Uterus (tissue), 4 donors: ENCODE data around the gene PODXL. TPM values are rescaled to one million over a fixed set of nuclear protein-coding genes. Genes with fewer than 3 reads are reported as not detected.

ENCODE experiments used
- DNase-seq, 2 donors: peaks; one replicate each; pipeline ENCODE4 v3.0.0-alpha.2; 2019 to 2020
- H3K27ac ChIP-seq, 2 donors: fragments of 200-600 bp; sonication (generic); 1 replicate in 1 of 2; 2 replicates in 1 of 2; pipeline ENCODE4 v1.5.1; 2016 to 2018
- H3K27me3 ChIP-seq, 2 donors: fragments of 200-600 bp; sonication (generic); one replicate each; pipeline ENCODE4 v1.5.1; 2018 to 2019; ENCODE audit warnings: control low read depth in 1 of 2
- H3K36me3 ChIP-seq, 2 donors: fragments of 200-600 bp; sonication (generic); one replicate each; pipeline ENCODE4 v1.5.1; 2019; ENCODE audit warnings: control low read depth in 1 of 2
- H3K4me1 ChIP-seq, 2 donors: fragments of 200-600 bp; sonication (generic); one replicate each; pipeline ENCODE4 v1.5.1; 2018 to 2019; ENCODE audit warnings: control low read depth in 1 of 2
- H3K4me3 ChIP-seq, 2 donors: fragments of 200-600 bp; sonication (generic); 1 replicate in 1 of 2; 2 replicates in 1 of 2; pipeline ENCODE4 v1.5.1; 2018 to 2019; ENCODE audit warnings: mild to moderate bottlenecking in 1 of 2
- H3K9me3 ChIP-seq, 2 donors: fragments of 200-600 bp; sonication (generic); one replicate each; pipeline ENCODE4 v1.5.1; 2019; ENCODE audit warnings: control low read depth in 1 of 2
- POLR2A ChIP-seq, 2 donors: fragments of 450-650 bp; IDR thresholded peaks; one replicate each; pipeline ENCODE4 v1.6.1; 2016; ENCODE audit warnings: antibody characterized with exemption in 2 of 2, mild to moderate bottlenecking in 1 of 2, moderate library complexity in 1 of 2
- intact Hi-C: fragments of 100-400 bp; cut with DNase I; formaldehyde crosslinking; loops from one replicate; pipeline ENCODE4 v1.15.1; 2023; ENCODE audit warnings: low total_unique reads
- total RNA-seq, 4 donors: library from RNA; depleted of rRNA in 3 of 4; stranded (reverse); fragments of >200 nt in 3 of 4; gene quantifications; one replicate each; pipeline versions ENCODE4 v1.1.0 to v1.2.4, GENCODE V29; 2014 to 2023
- TF ChIP-seq, protein P1 (sequence below), 4 experiments: fragments of 200-600 bp in 2 of 4; fragments of 450-650 bp in 2 of 4; sonication (generic) in 2 of 4; IDR thresholded peaks; one replicate each; pipeline ENCODE4 v1.5.1; 2016 to 2019; ENCODE audit warnings: antibody characterized with exemption in 4 of 4, mild to moderate bottlenecking in 2 of 4, moderate library complexity in 1 of 4
- donor health status: DM: yes; HTN: yes; CAD: no.

PODXL gene
- total RNA-seq, 4 donors from 2014 or later, result 33.6 to 135 (median 36.1) TPM

DNA sequence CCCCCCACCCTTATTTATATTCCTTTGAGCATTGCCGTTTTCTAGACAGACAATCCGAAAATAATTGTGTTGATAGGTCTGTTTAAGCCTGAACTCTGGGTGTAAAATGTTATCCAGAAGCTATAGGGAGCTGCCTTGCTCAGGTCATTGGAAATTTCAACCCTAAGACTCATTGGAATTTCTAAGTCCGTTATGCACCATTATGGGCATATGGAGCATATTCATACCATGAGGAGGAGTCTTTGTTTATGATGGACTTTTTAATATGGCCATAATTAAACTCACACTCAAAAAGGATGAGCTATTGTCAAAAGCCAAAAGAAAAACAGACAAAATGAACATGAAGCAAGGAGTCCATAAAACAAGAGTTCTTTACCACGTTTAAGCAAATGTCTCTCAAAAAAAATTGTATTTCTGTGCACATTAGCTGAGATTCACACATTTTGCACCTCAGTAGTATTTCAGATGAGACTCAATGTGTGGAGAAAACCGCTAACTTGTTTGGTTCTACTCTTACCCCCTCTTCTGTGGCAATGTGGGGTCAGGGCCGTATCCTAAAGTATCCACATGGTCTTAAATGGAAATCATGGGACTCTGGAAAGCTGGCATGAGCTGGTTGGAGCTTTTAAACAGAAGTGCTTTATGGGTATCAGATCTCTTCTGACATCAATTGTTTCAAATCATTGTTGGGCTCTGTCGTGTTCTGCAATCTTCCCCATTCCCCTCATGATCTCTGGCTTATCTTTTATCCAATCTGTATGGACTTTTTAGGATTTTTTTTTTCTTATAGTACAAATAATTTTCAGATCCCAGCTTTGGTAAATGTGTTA, 60.5 kb downstream of the PODXL start:
- Histone ChIP-seq H3K4me1 (no peaks in the 10 kb centered on the region), H3K27ac (no peak overlapping the region), H3K27me3 (no peaks in the 10 kb centered on the region), H3K36me3 (no peaks in the 10 kb centered on the region), H3K4me3 (no peak overlapping the region), H3K9me3 (no peaks in the 10 kb centered on the region)
- DNase-seq, result no peak
- intact Hi-C loops, result no loop called here
- TF ChIP-seq, protein P1, sequence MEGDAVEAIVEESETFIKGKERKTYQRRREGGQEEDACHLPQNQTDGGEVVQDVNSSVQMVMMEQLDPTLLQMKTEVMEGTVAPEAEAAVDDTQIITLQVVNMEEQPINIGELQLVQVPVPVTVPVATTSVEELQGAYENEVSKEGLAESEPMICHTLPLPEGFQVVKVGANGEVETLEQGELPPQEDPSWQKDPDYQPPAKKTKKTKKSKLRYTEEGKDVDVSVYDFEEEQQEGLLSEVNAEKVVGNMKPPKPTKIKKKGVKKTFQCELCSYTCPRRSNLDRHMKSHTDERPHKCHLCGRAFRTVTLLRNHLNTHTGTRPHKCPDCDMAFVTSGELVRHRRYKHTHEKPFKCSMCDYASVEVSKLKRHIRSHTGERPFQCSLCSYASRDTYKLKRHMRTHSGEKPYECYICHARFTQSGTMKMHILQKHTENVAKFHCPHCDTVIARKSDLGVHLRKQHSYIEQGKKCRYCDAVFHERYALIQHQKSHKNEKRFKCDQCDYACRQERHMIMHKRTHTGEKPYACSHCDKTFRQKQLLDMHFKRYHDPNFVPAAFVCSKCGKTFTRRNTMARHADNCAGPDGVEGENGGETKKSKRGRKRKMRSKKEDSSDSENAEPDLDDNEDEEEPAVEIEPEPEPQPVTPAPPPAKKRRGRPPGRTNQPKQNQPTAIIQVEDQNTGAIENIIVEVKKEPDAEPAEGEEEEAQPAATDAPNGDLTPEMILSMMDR (IDR thresholded peaks at IDR 0.05), result no peak
- TF ChIP-seq POLR2A (IDR thresholded peaks at IDR 0.05), result no peak

DNA sequence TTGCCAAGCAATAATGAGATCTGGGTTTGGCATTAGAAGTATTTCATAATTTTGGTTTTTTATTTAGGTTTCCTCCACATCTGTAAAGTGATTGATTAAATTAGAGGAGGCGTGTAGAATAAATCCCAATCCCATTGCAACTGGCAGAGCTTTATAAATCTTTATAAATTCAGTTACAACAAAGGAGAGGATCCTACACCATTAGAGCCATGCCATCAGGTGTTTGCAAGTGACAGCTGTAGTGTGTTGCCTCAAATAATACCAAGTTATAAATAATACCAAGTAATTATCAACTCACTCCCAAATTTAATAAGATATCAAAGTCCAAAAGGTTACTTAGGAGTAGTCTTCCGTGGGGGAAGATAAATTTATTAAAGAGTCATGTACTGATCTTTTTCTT, 62.2 kb downstream of the PODXL start:
- intact Hi-C loops, result no loop called here
- TF ChIP-seq POLR2A (IDR thresholded peaks at IDR 0.05), result no peak
- TF ChIP-seq, protein P1 (IDR thresholded peaks at IDR 0.05), result no peak
- no peaks in the 10 kb centered on the region for H3K36me3 ChIP-seq
- no peaks in the 10 kb centered on the region for H3K9me3 ChIP-seq
- H3K4me1 ChIP-seq, result no peaks in the 10 kb centered on the region
- H3K27me3 ChIP-seq, result no peaks in the 10 kb centered on the region
- no peak overlapping the region for H3K4me3 ChIP-seq
- DNase-seq, result no peak
- no peak overlapping the region for H3K27ac ChIP-seq

DNA sequence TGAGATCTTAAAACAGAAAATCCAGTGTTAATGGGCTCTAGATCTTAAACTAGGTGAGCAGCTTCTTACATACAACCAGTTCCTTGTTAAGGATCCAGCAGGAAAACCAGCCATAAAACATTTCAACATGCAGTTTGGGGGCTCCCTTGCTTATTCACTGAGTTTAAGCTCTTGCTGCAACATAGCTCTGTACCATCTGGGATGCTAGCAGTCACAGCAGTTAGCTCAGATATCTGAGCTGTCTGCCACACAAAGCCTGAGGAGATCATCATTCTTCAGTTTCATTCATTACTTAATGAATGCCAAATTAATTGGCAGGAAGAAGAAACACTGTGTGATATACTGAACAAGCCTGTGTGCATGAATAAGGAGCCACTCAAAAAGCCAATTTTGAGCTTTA, 62.8 kb downstream of the PODXL start:
- Histone ChIP-seq H3K27ac (no peak overlapping the region), H3K27me3 (no peaks in the 10 kb centered on the region), H3K4me1 (no peaks in the 10 kb centered on the region), H3K9me3 (no peaks in the 10 kb centered on the region), H3K4me3 (no peak overlapping the region), H3K36me3 (no peaks in the 10 kb centered on the region)
- DNase-seq, result no peak
- intact Hi-C loops, result no loop called here
- TF ChIP-seq, protein P1 (IDR thresholded peaks at IDR 0.05), result no peak
- no peak for TF ChIP-seq POLR2A (IDR thresholded peaks at IDR 0.05)

DNA sequence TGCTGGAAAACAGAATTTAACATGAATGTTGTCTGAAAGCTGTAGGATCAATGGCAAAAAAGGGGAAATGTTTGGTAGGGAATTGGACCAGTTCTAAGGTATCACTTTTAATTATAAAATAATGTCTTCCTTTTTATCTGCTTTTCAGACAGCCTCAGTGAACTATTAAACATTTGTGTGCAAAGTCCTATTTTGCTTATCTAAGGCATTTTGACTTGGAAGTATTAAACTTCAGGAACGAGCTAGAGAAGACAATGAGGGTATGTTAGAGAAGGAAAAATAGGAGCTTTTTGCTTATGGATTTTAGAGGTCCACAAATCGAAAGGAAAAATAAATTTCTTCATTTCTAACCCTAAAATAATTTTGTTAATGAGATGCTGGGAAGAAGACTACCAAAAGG, 63.3 kb downstream of the PODXL start:
- no peak for DNase-seq
- Histone ChIP-seq H3K27me3 (no peaks in the 10 kb centered on the region), H3K27ac (no peak overlapping the region), H3K36me3 (no peaks in the 10 kb centered on the region), H3K4me3 (no peak overlapping the region), H3K4me1 (no peaks in the 10 kb centered on the region), H3K9me3 (no peaks in the 10 kb centered on the region)
- intact Hi-C loops, result no loop called here
- TF ChIP-seq POLR2A (IDR thresholded peaks at IDR 0.05), result no peak
- TF ChIP-seq, protein P1 (IDR thresholded peaks at IDR 0.05), result no peak

DNA sequence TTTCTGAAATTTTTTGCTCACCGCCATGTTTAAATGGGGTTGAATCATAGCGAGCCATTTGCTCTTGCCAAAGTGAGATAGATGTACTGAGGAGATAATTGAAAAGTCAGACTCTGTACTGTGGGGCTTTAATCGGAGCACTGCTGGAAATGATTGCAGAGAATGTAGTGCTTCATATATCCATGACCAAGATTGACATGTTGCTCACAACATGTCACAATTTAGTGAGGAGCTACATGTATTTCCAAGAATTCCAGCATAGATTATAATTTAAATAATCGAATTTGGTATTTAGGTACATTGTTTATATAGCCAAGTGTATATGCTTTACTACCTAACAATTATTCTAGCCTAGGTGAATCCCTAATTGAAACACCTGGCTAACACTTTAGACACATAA, 66.5 kb downstream of the PODXL start:
- TF ChIP-seq POLR2A (IDR thresholded peaks at IDR 0.05), result no peak
- TF ChIP-seq, protein P1 (IDR thresholded peaks at IDR 0.05), result no peak
- Histone ChIP-seq H3K27me3 (no peaks in the 10 kb centered on the region), H3K27ac (no peak overlapping the region), H3K4me3 (no peak overlapping the region), H3K9me3 (no peaks in the 10 kb centered on the region), H3K36me3 (no peaks in the 10 kb centered on the region), H3K4me1 (no peaks in the 10 kb centered on the region)
- no peak for DNase-seq
- intact Hi-C loops, result no loop called here
